Testis (tissue), 2 donors: ENCODE data around the gene EXOG.

ENCODE experiments used
- CTCF ChIP-seq, 3 experiments: fragments of 450-650 bp in 2 of 3; fragments of 200-600 bp in 1 of 3; sonication (generic) in 1 of 3; IDR thresholded peaks; one replicate each; pipeline ENCODE4 v1.5.1; 2016 to 2019; ENCODE audit warnings: antibody characterized with exemption in 3 of 3, mild to moderate bottlenecking in 2 of 3, moderate library complexity in 1 of 3
- POLR2A ChIP-seq: fragments of 450-650 bp; IDR thresholded peaks from one replicate; pipeline ENCODE4 v1.6.1; 2017; ENCODE audit warnings: antibody characterized with exemption, mild to moderate bottlenecking, moderate library complexity

GRCh38 chr3:38473229-38473628 is 22.9 kb upstream of the EXOG start:
- TF ChIP-seq CTCF (IDR thresholded peaks at IDR 0.05): no peak
- TF ChIP-seq POLR2A: no peak
